Endodermal cell (in vitro differentiated cells): ENCODE measurements around the gene TCF15. TPM values are rescaled to one million over a fixed set of nuclear protein-coding genes. Genes with fewer than 3 reads are reported as not detected.

Experiments
- DNase-seq: peaks from one replicate; pipeline ENCODE4 v3.0.0-alpha.2; 2017
- H3K27ac ChIP-seq: 2 replicates; pipeline ENCODE4 v1.5.1; 2013; ENCODE audit warnings: mild to moderate bottlenecking, low read depth, low read length, moderate library complexity
- H3K27me3 ChIP-seq: 2 replicates; pipeline ENCODE4 v1.6.1; 2013; ENCODE audit warnings: mild to moderate bottlenecking, low read length, moderate library complexity; ENCODE audit not compliant: insufficient read depth, control insufficient read depth, poor library complexity, severe bottlenecking
- H3K36me3 ChIP-seq: 2 replicates; pipeline ENCODE4 v1.7.0; 2013; ENCODE audit warnings: mild to moderate bottlenecking, low read length, moderate library complexity; ENCODE audit not compliant: control insufficient read depth, insufficient read depth
- H3K4me1 ChIP-seq: one replicate; pipeline ENCODE4 v1.7.0; 2013; ENCODE audit warnings: low read length; ENCODE audit not compliant: control insufficient read depth, insufficient read depth
- H3K4me3 ChIP-seq: 2 replicates; pipeline ENCODE4 v1.5.1; 2013; ENCODE audit warnings: mild to moderate bottlenecking, low read length, moderate library complexity
- H3K9ac ChIP-seq: 2 replicates; pipeline ENCODE4 v1.6.1; 2013; ENCODE audit warnings: mild to moderate bottlenecking, low read length, moderate library complexity; ENCODE audit not compliant: poor library complexity, severe bottlenecking; ENCODE audit errors: extremely low read depth
- H3K9me3 ChIP-seq: 2 replicates; pipeline ENCODE4 v1.6.1; 2013; ENCODE audit warnings: mild to moderate bottlenecking, low read length, moderate library complexity; ENCODE audit not compliant: control insufficient read depth
- H3K27ac Mint-ChIP-seq: 2 replicates; pipeline ENCODE4 v1.8.0; 2020; ENCODE audit warnings: mixed read lengths
- H3K27me3 Mint-ChIP-seq: 2 replicates; pipeline ENCODE4 v1.8.0; 2021; ENCODE audit warnings: mild to moderate bottlenecking, mixed read lengths; ENCODE audit not compliant: insufficient read depth
- H3K36me3 Mint-ChIP-seq: 2 replicates; pipeline ENCODE4 v1.8.0; 2020; ENCODE audit warnings: low read depth, mixed read lengths
- H3K4me1 Mint-ChIP-seq: 2 replicates; pipeline ENCODE4 v1.8.0; 2020; ENCODE audit warnings: mixed read lengths
- H3K4me3 Mint-ChIP-seq: 2 replicates; pipeline ENCODE4 v1.8.0; 2020; ENCODE audit warnings: mild to moderate bottlenecking, moderate library complexity, mixed read lengths
- H3K9me3 Mint-ChIP-seq: 2 replicates; pipeline ENCODE4 v1.8.0; 2020; ENCODE audit warnings: mild to moderate bottlenecking, mixed read lengths
- CTCF ChIP-seq: fragments of 200-600 bp; sonication (generic); conservative IDR thresholded peaks from 2 replicates; pipeline ENCODE4 v1.5.0; 2021; ENCODE audit warnings: antibody characterized with exemption, mild to moderate bottlenecking
- WGBS, 2 experiments: methylation state at CpG; one replicate each; pipeline versions ENCODE4 v1.1.5 to v1.1.7; 2013; ENCODE audit warnings: missing lambda C conversion rate in 2 of 2, mixed read lengths in 1 of 2; ENCODE audit not compliant: insufficient coverage in 1 of 2, insufficient read length in 1 of 2; 5-methylcytosine and 5-hydroxymethylcytosine counted together
- total RNA-seq, 2 donors: library from RNA; stranded (reverse); fragmentation: NEBNext Ultra II Directional in 1 of 2; extraction: Animal tissue kit (Norgen Biotek cat#: 25700) in 1 of 2; gene quantifications; 2 replicates in 1 of 2; 3 replicates in 1 of 2; pipeline ENCODE4 v1.2.1, GENCODE V29; 2021

TCF15 gene
- total RNA-seq, 2 donors from 2014 or later: 1.9 to 2.2 TPM

GRCh38 chr20:600141-600540, 10.0 kb downstream of the TCF15 start:
- Histone ChIP-seq H3K27me3 (no peaks in the 10 kb centered on the region), H3K27ac (no peak overlapping the region), H3K36me3 (no peaks in the 10 kb centered on the region), H3K9me3 (no peaks in the 10 kb centered on the region), H3K4me3 (no peak overlapping the region), H3K4me1 (no peaks in the 10 kb centered on the region), H3K9ac (no peak overlapping the region)
- 89 to 90% methylated on average over 2 of the region's 2 CpGs for WGBS, 2 experiments
- DNase-seq: no peak
- no peak overlapping the region for H3K4me3 Mint-ChIP-seq
- H3K27me3 Mint-ChIP-seq: no peaks in the 10 kb centered on the region
- no peak for TF ChIP-seq CTCF
- H3K4me1 Mint-ChIP-seq: no peaks in the 10 kb centered on the region
- no peaks in the 10 kb centered on the region for H3K36me3 Mint-ChIP-seq
- no peaks in the 10 kb centered on the region for H3K9me3 Mint-ChIP-seq
- no peak overlapping the region for H3K27ac Mint-ChIP-seq

- no peaks in the 10 kb centered on the region for H3K9me3 Mint-ChIP-seq
- no peak overlapping the region for H3K27ac Mint-ChIP-seq
- H3K27me3 ChIP-seq: no peaks in the 10 kb centered on the region
- TF ChIP-seq CTCF: no peak
- H3K27ac ChIP-seq: no peak overlapping the region
- no peaks in the 10 kb centered on the region for H3K4me1 ChIP-seq
- no peaks in the 10 kb centered on the region for H3K27me3 Mint-ChIP-seq
- H3K36me3 Mint-ChIP-seq: no peaks in the 10 kb centered on the region
- no peaks in the 10 kb centered on the region for H3K4me1 Mint-ChIP-seq
- H3K36me3 ChIP-seq: no peaks in the 10 kb centered on the region
- no peak overlapping the region for H3K4me3 Mint-ChIP-seq
- H3K9me3 ChIP-seq: no peaks in the 10 kb centered on the region
- H3K4me3 ChIP-seq: no peak overlapping the region
- DNase-seq: no peak
- no peak overlapping the region for H3K9ac ChIP-seq
- 89 to 92% methylated on average over 12 to 13 of the region's 13 CpGs for WGBS, 2 experiments
Measured at GRCh38 chr20:598133-598850, 11.8 kb downstream of the TCF15 start.

- Mint-ChIP-seq H3K27ac (no peak overlapping the region), H3K27me3 (no peaks in the 10 kb centered on the region), H3K9me3 (no peaks in the 10 kb centered on the region), H3K4me1 (no peaks in the 10 kb centered on the region), H3K36me3 (no peaks in the 10 kb centered on the region), H3K4me3 (no peak overlapping the region)
- no peak overlapping the region for H3K9ac ChIP-seq
- WGBS, 2 experiments: 97% methylated on average over 2 of the region's 2 CpGs; no CpG with 5 or more reads in 1 of the 2 experiments
- no peak overlapping the region for H3K4me3 ChIP-seq
- DNase-seq: no peak
- H3K27ac ChIP-seq: no peak overlapping the region
- no peaks in the 10 kb centered on the region for H3K36me3 ChIP-seq
- H3K9me3 ChIP-seq: no peaks in the 10 kb centered on the region
- no peaks in the 10 kb centered on the region for H3K27me3 ChIP-seq
- no peak for TF ChIP-seq CTCF
- H3K4me1 ChIP-seq: no peaks in the 10 kb centered on the region
Measured at GRCh38 chr20:597560-597959, 12.5 kb downstream of the TCF15 start.
